ENCODE results near the gene DIP2C.

DIP2C gene

DNA sequence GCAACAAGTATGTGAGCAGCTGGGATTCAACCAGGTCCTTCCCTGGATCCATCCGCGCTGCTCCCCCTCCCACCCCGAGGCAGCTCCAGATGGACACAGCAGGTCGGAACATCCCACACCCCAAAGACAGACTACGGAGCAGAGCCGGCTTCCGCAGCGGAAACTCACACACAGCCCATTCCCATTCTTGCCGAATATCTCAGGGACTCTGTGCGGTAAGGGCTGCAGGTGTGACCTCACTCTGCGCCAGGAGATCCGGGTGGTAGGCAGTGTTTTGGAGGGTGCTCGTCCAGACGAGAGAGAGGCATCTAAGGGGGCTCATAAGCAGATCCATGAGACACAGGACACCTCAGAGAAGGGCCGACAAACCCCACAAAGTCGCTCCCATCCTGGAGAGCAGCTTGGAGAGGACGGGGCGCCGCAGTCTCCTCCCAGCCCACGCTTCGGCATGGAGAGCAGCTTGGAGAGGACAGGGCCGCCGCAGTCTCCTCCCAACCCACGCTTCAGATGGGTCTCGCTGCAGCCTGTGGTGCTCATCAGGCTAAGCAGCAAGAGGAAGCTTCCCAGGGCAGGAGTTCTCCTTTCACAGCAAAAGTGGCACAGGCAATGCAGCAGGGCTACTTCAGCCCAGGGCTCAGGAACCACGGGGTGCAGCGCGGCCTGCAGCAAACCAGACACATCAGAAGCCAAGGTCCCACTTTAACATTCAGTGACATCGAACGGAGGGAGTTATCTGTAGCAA is 179.9 kb downstream of the DIP2C start:
- TF ChIP-seq, protein P1, sequence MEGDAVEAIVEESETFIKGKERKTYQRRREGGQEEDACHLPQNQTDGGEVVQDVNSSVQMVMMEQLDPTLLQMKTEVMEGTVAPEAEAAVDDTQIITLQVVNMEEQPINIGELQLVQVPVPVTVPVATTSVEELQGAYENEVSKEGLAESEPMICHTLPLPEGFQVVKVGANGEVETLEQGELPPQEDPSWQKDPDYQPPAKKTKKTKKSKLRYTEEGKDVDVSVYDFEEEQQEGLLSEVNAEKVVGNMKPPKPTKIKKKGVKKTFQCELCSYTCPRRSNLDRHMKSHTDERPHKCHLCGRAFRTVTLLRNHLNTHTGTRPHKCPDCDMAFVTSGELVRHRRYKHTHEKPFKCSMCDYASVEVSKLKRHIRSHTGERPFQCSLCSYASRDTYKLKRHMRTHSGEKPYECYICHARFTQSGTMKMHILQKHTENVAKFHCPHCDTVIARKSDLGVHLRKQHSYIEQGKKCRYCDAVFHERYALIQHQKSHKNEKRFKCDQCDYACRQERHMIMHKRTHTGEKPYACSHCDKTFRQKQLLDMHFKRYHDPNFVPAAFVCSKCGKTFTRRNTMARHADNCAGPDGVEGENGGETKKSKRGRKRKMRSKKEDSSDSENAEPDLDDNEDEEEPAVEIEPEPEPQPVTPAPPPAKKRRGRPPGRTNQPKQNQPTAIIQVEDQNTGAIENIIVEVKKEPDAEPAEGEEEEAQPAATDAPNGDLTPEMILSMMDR (IDR thresholded peaks at IDR 0.05; ENCODE audit: insufficient read depth, low read length, poor library complexity, severe bottlenecking), result no peak
- H3K36me3 ChIP-seq (ENCODE audit: control insufficient read depth, insufficient read depth, low read length), result no peaks in the 10 kb centered on the region
- H3K27me3 ChIP-seq (replicated peaks; ENCODE audit: control insufficient read depth, insufficient read depth, low read length), result no peaks in the 10 kb centered on the region; the same call in 1 of the 2 replicates
- DNase-seq (ENCODE audit: extremely low read depth, insufficient read length), result no peak
- no peak overlapping the region for H3K4me3 ChIP-seq (replicated peaks; ENCODE audit: low read depth, low read length)

DNA sequence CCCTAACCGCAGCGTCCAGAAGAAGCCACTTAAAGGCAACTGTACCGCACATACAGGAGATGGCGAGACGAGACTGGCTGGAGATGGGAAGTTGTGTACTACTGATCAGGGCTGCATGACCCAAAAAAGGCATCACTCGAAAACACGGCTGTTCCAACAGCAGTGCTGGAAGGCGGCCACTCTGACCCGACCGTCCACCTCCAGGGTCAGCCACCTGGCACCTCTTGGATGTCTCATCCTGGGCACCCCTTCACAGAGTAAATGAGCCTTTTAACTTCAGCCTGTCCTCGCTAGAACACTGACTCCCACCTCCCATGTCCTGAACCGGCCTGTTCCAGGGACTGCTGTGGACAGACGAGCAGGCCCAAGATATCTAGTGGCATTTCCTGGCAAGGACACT is 180.7 kb downstream of the DIP2C start:
- no peaks in the 10 kb centered on the region for H3K36me3 ChIP-seq (ENCODE audit: control insufficient read depth, insufficient read depth, low read length)
- DNase-seq (ENCODE audit: extremely low read depth, insufficient read length), result no peak

DNA sequence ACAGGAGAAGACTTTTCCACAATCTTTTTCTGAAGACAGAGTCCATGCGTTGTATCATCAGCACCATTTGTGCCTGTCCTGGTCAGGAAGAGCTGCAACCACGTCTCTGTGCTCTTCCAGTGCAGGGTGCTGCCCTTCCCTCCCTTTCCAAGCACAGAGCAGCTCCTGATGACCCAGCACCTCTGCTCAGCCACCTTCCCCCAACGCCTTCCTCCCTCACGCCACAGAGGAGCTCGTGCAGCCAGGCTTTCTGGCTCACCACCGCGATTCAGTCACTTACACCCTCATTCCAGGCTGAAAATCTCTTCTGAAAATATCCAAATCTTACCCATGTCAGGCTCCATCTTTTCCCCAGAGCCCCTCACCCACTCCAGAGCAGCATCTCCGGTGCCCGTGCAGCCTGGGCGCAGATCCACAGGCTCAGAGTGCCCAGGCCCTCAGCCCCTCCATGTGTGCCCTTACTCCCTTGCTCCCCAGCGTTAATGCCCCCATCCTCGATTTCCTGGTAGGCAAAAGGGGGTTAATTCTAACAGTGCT is 181.5 kb downstream of the DIP2C start:
- TF ChIP-seq, protein P1 (IDR thresholded peaks at IDR 0.05; ENCODE audit: insufficient read depth, low read length, poor library complexity, severe bottlenecking), result no peak
- Histone ChIP-seq H3K27me3 (replicated peaks; ENCODE audit: control insufficient read depth, insufficient read depth, low read length) (no peaks in the 10 kb centered on the region; the same call in 1 of the 2 replicates), H3K36me3 (ENCODE audit: control insufficient read depth, insufficient read depth, low read length) (no peaks in the 10 kb centered on the region), H3K4me3 (replicated peaks; ENCODE audit: low read depth, low read length) (no peak overlapping the region)
- DNase-seq (ENCODE audit: extremely low read depth, insufficient read length), result no peak

More for the DNA sequence above, 180.7 kb downstream of the DIP2C start:
- Histone ChIP-seq H3K27me3 (replicated peaks; ENCODE audit: control insufficient read depth, insufficient read depth, low read length) (no peaks in the 10 kb centered on the region; the same call in 1 of the 2 replicates), H3K4me3 (replicated peaks; ENCODE audit: low read depth, low read length) (no peak overlapping the region)
- TF ChIP-seq, protein P1 (IDR thresholded peaks at IDR 0.05; ENCODE audit: insufficient read depth, low read length, poor library complexity, severe bottlenecking), result no peak

DNA sequence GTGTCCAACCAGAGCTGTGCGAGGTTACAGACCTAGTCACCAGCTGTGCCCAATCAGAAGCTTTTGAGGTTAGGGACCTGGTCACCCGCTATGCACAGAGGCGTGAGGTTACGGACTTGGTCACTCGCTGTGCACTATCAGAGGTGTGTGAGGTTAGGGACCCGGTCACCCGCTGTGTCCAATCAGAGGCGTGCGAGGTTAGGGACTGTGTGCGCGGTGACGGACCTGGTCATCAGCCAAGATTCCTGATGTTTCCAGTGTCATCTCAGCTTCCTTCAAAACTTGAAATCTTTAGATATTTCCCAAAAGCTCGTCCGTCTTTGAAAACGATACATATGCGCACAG is 182.1 kb downstream of the DIP2C start:
- TF ChIP-seq, protein P1 (IDR thresholded peaks at IDR 0.05; ENCODE audit: insufficient read depth, low read length, poor library complexity, severe bottlenecking), result no peak
- Histone ChIP-seq H3K4me3 (replicated peaks; ENCODE audit: low read depth, low read length) (no peak overlapping the region), H3K27me3 (replicated peaks; ENCODE audit: control insufficient read depth, insufficient read depth, low read length) (no peaks in the 10 kb centered on the region; the same call in 1 of the 2 replicates), H3K36me3 (ENCODE audit: control insufficient read depth, insufficient read depth, low read length) (no peaks in the 10 kb centered on the region)
- DNase-seq (ENCODE audit: extremely low read depth, insufficient read length), result no peak

DNA sequence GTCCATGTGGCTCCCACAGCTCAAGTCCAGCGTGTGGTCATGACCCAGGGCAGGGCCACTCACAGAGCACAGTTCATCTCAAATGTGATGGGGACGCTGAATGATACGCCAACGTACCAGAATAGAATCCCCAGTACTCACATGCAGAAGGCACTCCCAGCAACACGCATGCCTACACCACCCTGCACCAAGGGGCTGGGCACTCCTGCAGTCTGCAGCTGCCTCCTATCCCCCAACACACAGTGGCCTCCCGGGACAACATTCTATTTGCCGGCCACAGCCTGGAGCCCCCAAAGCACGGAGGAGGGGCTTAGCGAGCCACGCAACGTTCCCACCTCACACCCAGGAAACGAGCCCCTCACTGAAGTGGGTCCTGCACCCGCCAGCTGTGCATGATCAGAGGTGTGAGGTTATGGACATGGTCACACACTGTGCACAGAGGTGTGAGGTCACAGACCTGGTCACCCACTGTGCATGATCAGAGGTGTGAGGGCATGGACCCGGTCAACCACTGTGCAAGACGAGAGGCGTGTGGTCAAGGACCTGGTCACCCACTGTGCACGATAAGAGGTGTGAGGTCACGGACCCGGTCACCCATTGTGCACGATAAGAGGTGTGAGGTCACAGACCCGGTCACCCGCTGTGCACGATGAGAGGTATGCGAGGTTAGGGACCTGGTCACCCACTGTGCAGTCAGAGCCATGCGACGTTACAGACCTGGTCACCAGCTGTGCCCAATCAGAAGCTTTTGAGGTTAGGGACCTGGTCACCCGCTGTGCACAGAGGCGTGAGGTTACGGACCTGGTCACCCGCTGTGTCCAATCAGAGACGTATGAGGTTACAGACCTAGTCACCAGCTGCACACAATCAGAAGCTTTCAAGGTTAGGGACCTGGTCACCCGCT is 182.8 kb downstream of the DIP2C start:
- Histone ChIP-seq H3K36me3 (ENCODE audit: control insufficient read depth, insufficient read depth, low read length) (no peaks in the 10 kb centered on the region), H3K27me3 (replicated peaks; ENCODE audit: control insufficient read depth, insufficient read depth, low read length) (no peaks in the 10 kb centered on the region; the same call in 1 of the 2 replicates), H3K4me3 (replicated peaks; ENCODE audit: low read depth, low read length) (no peak overlapping the region)
- TF ChIP-seq, protein P1 (IDR thresholded peaks at IDR 0.05; ENCODE audit: insufficient read depth, low read length, poor library complexity, severe bottlenecking), result no peak
- DNase-seq (ENCODE audit: extremely low read depth, insufficient read length), result no peak
